ENCODE results near the gene NFKBIE. TPM values are rescaled to one million over a fixed set of nuclear protein-coding genes. Genes with fewer than 3 reads are reported as not detected.

Gene NFKBIE
- total RNA-seq, 2 experiments from 2014 or later = 22.7 to 24.8 TPM

GRCh38 chr6:44260451-44261297 lies 4.7 kb downstream of the NFKBIE start:
- H3K27ac Mint-ChIP-seq = peak overlapping the region; percentile 61

GRCh38 chr6:44260011-44260410 lies 5.3 kb downstream of the NFKBIE start:
- Mint-ChIP-seq H3K9me3 (no peaks in the 10 kb centered on the region), H3K4me3 (no peak overlapping the region), H3K4me1 (peaks cover 58% of the 10 kb centered on the region), H3K27ac (no peak overlapping the region), H3K27me3 (no peaks in the 10 kb centered on the region), H3K36me3 (peaks cover 52% of the 10 kb centered on the region)
- no peak for DNase-seq

More at GRCh38 chr6:44260451-44261297, 4.7 kb downstream of the NFKBIE start:
- Mint-ChIP-seq H3K9me3 (no peaks in the 10 kb centered on the region), H3K4me3 (peak overlapping the region; percentile 2), H3K36me3 (peaks cover 46% of the 10 kb centered on the region), H3K27me3 (no peaks in the 10 kb centered on the region), H3K4me1 (peaks cover 53% of the 10 kb centered on the region)
- no peak for DNase-seq

- Mint-ChIP-seq H3K9me3 (no peaks in the 10 kb centered on the region), H3K36me3 (peaks cover 54% of the 10 kb centered on the region), H3K27ac (peak overlapping the region; percentile 92), H3K27me3 (peaks cover 6% of the 10 kb centered on the region), H3K4me3 (peak overlapping the region; percentile 80), H3K4me1 (peaks cover 65% of the 10 kb centered on the region)
- DNase-seq = no peak
Measured at GRCh38 chr6:44258921-44259320, 6.4 kb downstream of the NFKBIE start.

- no peak for DNase-seq
- Mint-ChIP-seq H3K9me3 (no peaks in the 10 kb centered on the region), H3K36me3 (peaks cover 55% of the 10 kb centered on the region), H3K27ac (peak overlapping the region; percentile 92), H3K27me3 (peaks cover 6% of the 10 kb centered on the region), H3K4me3 (peak overlapping the region; percentile 80), H3K4me1 (peaks cover 65% of the 10 kb centered on the region)
Measured at GRCh38 chr6:44258325-44258863, 7.0 kb downstream of the NFKBIE start.

GRCh38 chr6:44257753-44258324 lies 7.5 kb downstream of the NFKBIE start:
- peak overlapping the region; percentile 80 for H3K4me3 Mint-ChIP-seq
- peak overlapping the region; percentile 92 for H3K27ac Mint-ChIP-seq
- H3K9me3 Mint-ChIP-seq = no peaks in the 10 kb centered on the region
- peaks cover 55% of the 10 kb centered on the region for H3K36me3 Mint-ChIP-seq
- peaks cover 65% of the 10 kb centered on the region for H3K4me1 Mint-ChIP-seq
- H3K27me3 Mint-ChIP-seq = peaks cover 6% of the 10 kb centered on the region
- peak; percentile 17 for DNase-seq

- Mint-ChIP-seq H3K36me3 (peaks cover 60% of the 10 kb centered on the region), H3K4me1 (peaks cover 65% of the 10 kb centered on the region), H3K4me3 (peak within 1 kb of the TSS; percentile 89), H3K27ac (peak within 1 kb of the TSS; percentile 92), H3K9me3 (no peaks in the 10 kb centered on the region), H3K27me3 (peaks cover 6% of the 10 kb centered on the region)
- DNase-seq = peak; percentile 82
Measured at GRCh38 chr6:44257025-44257752, 8.2 kb downstream of the NFKBIE start, which contains the start of gene SLC35B2. Gene SLC35B2 (minus strand): TSS chr6:44257528. CDS start chr6:44257410, 118 bp downstream.

GRCh38 chr6:44256775-44257024 lies 8.7 kb downstream of the NFKBIE start:
- Mint-ChIP-seq H3K4me3 (peak overlapping the region; percentile 89), H3K27me3 (peaks cover 6% of the 10 kb centered on the region), H3K9me3 (no peaks in the 10 kb centered on the region), H3K27ac (peak overlapping the region; percentile 86), H3K4me1 (peaks cover 65% of the 10 kb centered on the region), H3K36me3 (peaks cover 65% of the 10 kb centered on the region)
- peak; percentile 46 for DNase-seq

- peaks cover 67% of the 10 kb centered on the region for H3K4me1 Mint-ChIP-seq
- H3K27ac Mint-ChIP-seq = peak overlapping the region; percentile 86
- peak; percentile 50 for DNase-seq
- peaks cover 70% of the 10 kb centered on the region for H3K36me3 Mint-ChIP-seq
- peak overlapping the region; percentile 89 for H3K4me3 Mint-ChIP-seq
- H3K27me3 Mint-ChIP-seq = peaks cover 6% of the 10 kb centered on the region
- no peaks in the 10 kb centered on the region for H3K9me3 Mint-ChIP-seq
Measured at GRCh38 chr6:44255871-44256774, 9.2 kb downstream of the NFKBIE start.

GRCh38 chr6:44255105-44255808 lies 10.1 kb downstream of the NFKBIE start:
- H3K27ac Mint-ChIP-seq = peak overlapping the region; percentile 86
- peaks cover 68% of the 10 kb centered on the region for H3K4me1 Mint-ChIP-seq
- peaks cover 72% of the 10 kb centered on the region for H3K36me3 Mint-ChIP-seq
- H3K4me3 Mint-ChIP-seq = peak overlapping the region; percentile 89
- DNase-seq = peak; percentile 37
- H3K9me3 Mint-ChIP-seq = no peaks in the 10 kb centered on the region
- H3K27me3 Mint-ChIP-seq = peaks cover 6% of the 10 kb centered on the region

GRCh38 chr6:44254191-44255104 lies 10.9 kb downstream of the NFKBIE start:
- H3K4me3 Mint-ChIP-seq = peak overlapping the region; percentile 89
- H3K36me3 Mint-ChIP-seq = peaks cover 80% of the 10 kb centered on the region
- peak; percentile 40 for DNase-seq
- H3K9me3 Mint-ChIP-seq = no peaks in the 10 kb centered on the region
- H3K27ac Mint-ChIP-seq = peak overlapping the region; percentile 86
- peaks cover 75% of the 10 kb centered on the region for H3K4me1 Mint-ChIP-seq
- peaks cover 6% of the 10 kb centered on the region for H3K27me3 Mint-ChIP-seq

- Mint-ChIP-seq H3K36me3 (peaks cover 84% of the 10 kb centered on the region), H3K27ac (peak overlapping the region; percentile 100), H3K4me1 (peaks cover 81% of the 10 kb centered on the region), H3K4me3 (peak overlapping the region; percentile 56), H3K9me3 (no peaks in the 10 kb centered on the region), H3K27me3 (peaks cover 9% of the 10 kb centered on the region)
- DNase-seq = peak; percentile 61
Measured at GRCh38 chr6:44253307-44254101, 11.8 kb downstream of the NFKBIE start.
